Activated CD4-positive, alpha-beta T cell treated with anti-CD3 and anti-CD28 coated beads, Interleukin-2, amount 50 U/mL, for 16 hours (primary cell): ENCODE data around the gene MAGI3.
"Not testable (repeated sequence)": the region's sequence is repeated elsewhere in the genome, so short reads cannot be mapped to it uniquely, and the experiment has no call there.

Source experiments
- DNase-seq: peaks from one replicate; pipeline ENCODE4 v3.0.0-alpha.2; 2020

Gene MAGI3

DNA sequence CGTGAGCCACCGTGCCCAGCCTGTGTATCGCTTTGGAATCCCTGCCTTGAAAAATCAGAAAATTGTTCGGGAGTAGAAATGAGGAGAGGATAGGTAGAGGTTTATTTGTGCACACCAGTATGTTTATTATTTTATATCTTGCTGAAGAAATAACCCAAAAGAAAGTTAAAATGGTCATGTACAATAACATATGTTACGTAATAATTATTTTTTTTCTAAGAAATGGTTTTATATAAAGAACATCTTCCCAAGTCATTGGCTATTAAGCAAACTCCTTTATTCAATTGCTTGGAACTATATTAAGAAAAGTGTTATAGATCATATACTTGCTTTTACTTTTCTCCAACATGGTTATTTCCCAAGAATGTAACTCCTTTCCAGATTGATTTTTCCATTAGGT, 197.2 kb downstream of the MAGI3 start:
- DNase-seq, result no peak

DNA sequence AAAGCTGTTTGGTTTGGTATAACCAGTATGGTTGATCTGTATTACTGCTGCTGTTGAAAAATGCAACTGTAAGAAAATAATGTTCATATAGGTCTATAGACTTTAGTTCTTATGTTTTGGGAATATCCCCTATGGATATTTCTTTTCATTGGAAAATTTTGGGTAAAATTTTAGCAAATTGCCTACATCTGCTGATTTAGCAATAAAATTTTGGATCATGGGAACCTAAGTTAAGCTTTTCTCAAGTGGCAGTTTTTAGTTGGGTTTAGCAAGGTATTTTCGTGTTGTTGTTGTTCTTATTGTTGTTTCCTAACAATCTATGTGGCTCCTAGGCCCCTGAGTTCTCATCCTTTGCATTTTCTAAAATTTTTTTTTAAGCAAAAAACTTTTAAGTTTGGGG, 201.9 kb downstream of the MAGI3 start:
- DNase-seq, result no peak

DNA sequence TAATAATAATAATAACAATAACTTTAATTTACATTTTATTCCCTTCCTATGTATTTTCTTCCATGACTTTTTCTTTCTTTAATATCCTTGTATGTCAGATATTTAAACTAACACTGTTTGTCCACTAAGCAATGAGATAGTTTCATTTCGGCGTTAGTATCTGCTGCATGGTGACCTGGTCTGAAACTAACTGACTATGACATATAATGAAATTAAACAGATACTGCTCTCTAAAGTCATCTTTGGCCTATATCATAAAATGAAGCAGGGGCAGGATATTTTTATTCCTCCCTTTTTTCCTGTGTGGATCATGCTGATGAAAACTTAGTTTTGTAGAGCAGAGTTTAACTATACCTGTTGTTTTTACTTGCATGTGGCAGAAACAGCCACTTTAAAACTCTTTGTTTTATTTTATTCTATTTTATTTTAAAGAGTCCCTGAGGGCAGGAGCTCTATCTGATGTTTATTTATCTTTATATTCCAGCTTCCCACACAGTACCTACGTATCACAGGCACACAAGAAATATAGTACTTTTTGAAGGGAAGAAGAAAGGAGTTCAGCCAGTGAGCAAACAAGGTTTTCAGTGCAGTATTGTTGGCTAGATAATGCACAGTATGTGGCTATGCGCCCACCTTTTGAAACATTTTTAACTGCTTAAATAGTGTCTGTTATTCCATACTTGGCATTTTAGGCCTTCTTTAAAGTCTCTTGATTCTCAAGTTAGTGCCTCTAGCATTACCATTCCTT, 203.4 kb downstream of the MAGI3 start:
- no peak for DNase-seq

DNA sequence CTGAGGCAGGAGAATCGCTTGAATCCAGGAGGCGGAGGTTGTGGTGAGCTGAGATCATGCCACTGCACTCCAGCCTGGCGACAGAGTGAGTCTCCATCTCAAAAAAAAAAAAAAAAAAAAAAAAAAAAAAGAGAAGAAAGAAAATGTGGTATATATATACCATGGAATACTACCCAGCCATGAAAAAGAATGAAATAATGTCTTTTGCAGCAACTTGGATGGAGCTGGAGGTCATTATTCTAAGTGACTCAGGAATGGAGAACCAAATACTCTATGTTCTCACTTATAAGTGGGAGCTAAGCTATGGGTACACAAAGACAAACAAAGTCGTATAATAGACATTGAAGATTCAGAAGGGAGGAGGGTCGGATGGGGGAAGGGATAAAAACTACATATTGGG, 214.2 kb downstream of the MAGI3 start:
- not testable (repeated sequence) for DNase-seq

DNA sequence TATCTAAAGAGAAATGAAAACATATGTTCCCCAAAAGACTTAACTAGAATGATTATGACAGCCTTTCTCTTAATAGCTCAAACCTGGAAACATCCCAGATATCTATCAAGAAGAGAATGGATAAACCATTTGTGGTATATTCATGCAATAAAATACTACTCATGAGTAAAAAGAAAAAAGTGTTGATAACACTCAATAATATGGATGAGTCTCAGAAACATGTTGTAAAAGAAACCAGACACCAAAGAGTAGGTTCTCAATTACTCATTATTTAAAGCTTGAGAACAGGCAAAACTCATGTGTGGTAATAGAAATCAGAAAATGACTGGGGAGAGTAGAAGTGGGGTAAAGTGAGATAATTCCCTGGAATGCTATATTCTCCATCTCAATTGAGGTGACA, 214.8 kb downstream of the MAGI3 start:
- no peak for DNase-seq

DNA sequence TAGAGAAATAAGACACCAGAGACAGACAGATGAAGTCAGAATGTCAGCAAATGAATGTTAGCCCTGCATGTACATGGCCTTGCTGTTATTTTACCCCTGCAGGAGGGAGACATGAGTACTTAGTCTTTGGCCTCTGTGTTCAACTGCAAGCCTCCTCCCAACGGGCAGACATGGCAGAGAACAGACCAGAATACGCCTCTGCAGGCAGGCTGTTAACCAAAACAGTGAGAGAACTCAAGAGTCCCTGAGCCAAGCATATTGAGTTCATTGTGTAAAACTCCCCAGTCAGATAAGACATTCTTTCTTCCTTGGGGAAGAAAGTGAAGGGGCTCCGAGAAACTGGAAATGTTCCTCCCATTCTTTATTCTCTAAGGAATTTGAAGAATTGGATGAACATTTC, 218.1 kb downstream of the MAGI3 start:
- DNase-seq, result no peak

DNA sequence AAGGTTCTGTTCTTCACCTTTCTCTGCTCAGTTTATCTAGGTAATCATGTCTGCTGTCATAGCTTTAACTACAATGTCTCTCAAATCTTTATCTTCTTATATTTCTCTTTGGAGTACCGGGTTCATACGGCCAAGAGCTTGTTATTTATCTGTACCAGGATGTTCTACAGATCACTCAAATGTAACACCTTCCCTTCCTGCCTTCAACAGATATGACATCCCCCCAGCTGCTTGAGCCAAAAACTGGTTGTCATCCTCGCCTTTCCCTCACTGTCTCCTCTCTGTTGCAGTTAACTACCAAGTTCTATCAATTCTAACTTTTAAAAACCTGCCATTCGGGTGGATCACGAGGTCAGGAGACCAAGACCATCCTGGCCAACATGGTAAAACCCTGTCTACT, 220.1 kb downstream of the MAGI3 start:
- no peak for DNase-seq

DNA sequence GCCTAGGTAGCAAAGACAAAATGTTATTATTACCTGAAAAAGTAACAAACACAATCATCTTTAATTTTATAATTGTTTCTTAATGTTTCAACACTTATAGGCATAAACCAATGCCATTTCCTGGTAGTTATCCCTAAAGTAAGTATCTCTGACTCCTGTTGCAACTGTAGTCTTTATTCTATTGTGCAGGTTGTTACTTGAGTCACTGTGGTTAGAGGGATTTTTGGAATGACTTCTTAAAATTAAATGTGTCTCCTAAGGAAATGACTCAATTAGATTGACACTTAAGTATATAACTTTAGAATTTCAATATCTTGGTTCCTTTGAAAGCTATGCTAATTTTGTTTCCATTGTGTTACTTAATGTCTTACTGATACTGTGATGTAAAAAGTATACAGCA, 225.1 kb downstream of the MAGI3 start:
- peak; percentile 6 for DNase-seq

DNA sequence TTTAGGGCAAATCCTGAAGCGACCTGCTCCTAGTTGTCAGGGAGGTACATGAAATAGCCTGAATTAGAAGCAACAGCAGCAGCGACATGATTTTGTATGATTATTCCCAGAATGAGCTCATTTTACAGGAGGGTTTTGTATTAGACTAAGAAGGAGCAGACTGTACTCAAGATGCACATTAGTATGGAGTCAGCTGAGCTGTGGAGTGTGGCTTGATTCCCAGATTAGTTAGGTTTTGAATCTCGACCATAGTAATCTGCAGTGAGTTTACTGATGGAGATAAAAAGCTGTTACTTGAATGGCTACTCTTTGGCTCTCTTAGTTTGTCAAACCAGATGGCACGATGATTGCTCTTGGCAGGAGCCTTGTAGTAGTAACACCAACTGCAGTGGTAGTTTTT, 225.8 kb downstream of the MAGI3 start:
- no peak for DNase-seq

DNA sequence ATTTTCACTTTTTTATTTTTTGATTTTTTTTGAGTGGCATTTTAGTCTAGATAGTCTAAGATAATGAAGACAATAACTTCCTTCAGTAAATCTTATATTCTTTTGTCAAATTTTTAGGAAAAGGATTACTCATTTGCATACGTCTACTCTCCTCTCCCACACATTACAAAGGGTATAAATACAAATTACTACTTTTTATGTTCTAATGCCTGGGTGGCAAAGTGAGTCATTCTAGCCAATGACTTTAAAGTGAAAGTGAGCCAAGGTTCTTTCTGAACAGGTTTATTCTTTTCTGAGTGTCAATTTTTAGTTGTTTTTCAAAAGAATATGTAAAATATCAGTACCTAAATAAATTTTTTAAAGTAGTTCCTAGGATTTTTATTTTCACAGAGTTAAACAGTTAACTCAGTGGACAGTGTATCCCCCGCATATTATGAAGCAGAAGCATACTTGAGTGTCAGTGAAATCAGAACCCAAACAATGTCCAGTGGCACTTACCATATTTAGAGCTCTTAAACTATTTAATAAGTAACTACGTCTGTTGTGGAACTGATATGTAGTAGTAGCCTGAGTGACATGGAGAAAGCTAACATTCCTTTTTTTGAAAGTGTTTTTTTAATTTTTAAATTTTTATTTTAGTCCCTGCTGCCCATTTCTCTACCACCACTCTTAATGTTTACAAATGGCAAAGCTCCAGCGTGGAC, 227.3 kb downstream of the MAGI3 start:
- DNase-seq, result peak; percentile 6

DNA sequence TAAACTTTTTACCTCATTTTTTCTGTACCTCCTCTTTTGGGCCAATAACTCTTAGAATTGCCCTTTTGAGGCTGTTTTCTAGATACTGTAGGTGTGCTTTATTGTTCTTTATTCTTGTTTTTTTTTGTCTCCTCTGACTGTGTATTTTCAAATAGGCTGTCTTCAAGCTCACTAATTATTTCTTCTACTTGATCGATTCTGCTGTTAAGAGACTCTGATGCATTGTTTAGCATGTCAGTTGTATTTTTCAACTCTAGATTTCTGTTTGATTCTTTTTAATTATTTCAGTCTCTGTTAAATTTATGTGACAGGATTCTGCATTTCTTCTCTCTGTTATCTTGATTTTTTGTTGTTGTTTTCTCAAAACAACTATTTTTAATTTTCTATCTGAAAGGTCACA, 238.7 kb downstream of the MAGI3 start:
- no peak for DNase-seq

DNA sequence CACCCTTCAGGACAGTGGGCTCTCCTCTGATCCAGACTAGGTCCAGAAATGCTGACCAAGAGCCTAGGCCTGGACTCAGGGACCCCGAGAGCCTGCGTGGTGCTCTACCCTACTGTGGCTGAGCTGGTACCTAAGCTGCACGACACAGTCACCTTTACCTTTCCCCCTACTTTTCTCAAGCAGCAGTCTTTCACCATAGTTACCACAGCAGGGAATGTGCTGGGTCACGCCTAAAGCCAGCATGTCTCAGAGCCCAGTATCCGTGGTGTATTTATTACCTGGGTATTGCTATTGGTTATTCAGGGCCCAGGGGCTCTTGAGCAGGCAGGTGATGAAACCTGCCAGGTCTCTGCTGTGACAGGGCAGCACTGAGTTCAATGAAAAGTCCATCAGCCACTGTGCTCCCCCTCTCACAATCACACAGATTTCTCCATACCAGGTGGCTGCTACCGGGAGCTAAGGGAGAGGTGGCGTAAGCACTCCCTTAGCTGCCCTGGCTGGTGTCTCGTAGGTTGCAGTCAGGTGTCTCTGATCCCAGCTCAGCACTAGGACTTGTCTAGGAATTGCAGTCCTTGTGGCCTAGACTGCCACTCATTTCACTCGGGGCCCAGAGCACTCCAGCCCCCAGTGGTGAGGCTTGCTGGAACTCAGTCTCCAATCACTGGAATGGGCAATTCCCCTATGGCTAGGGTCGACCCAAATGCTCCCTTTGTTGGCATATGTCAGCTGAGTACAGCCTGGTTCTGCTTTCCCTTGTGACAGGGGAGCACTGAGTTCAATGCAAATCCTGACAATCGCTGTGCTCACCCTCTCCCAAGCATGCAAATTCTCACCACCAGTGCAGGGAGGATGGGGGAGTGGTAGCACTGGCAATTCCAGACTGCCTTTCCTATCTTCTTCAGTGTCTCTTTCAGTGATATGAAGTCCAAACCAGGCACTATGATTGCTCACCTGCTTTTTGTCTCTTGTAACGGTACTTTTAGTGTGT, 240.3 kb downstream of the MAGI3 start:
- DNase-seq, result no peak

DNA sequence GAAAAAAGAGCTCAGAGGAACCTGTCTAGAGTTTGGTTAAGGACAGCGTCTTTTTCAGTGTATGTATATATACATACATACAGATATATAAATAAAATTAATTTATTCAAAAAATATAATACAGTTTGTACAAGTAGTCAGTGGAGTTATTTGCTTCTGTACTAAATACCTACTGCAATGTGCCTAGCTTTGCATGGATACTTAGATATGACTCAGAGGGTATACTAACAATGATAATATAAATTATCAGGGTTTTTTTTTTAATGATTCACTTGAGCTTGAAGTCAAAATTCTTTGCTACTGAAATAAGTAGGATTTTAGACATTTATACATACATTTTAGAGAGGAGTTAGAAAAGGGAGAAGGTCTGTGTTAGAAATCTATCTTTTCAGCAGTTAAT, 251.1 kb downstream of the MAGI3 start:
- no peak for DNase-seq

DNA sequence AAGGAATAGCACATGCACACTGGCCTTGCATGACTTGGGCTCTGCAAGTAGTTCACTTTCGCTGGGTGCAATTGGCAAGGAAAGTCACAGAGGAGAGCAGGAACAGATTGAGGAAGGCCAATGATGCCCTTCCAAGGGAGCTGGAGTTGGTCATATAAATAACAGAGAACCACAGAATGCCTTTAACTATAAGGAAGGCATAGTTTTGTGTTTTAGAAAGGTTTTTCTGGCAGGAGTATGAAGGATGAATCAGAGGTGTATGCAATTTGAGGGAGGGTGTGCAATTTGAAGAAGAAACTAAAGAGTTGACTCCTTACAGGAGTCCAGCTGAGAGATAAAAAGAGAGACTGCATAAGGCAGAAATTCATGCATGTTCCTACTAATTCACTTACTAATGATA, 256.8 kb downstream of the MAGI3 start:
- no peak for DNase-seq

DNA sequence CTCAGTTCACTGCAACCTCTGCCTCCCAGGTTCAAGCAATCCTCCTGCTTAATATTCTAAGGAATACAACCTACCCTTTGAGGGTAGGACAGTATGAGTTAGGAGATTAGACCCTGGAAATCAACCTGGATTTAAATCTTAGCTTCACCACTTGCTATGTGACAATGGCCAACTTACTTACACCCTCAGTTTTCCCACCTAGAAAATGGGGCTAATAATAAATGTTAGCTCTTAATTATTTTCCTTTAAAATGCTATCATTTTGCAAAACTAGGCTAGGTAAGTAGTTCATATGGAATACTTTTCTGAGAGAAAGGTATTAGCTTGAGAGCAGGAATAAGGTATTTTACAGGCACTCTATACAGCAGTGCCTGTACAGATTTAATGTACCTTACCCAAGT, 258.2 kb downstream of the MAGI3 start:
- no peak for DNase-seq

DNA sequence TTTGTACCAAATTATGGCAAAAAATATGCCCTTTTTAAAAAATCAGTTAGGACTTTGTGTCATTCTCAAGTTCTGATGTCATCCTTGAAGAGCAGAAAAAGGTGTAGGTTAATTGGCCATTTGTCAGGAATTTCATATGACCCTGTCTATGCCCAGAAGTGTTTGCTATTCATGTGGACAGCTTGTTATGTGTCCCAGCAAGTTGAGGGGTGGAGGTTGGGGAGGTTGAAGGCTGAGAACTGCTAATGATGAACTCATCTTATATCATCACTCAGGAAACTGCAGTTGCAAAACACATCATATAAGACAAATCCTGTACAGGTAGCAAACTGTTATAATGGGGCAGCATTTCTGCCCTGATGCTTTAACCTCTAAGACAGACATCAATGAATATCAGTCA, 262.5 kb downstream of the MAGI3 start:
- no peak for DNase-seq

DNA sequence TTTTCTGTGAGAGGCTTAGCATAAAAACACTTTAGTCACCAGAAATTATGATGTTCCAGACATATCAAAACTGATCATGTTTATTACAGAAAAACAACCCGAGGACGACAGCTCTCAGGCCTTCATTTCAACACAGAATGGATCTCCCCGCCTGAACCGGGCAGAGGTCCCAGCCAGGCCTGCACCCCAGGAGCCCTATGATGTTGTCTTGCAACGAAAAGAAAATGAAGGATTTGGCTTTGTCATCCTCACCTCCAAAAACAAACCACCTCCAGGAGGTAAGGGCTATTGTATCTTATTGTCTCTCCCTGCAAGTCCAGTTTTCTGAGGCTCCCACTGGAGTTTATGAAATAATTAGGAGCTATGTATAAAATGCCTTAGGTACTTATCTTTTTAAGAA, 263.4 kb downstream of the MAGI3 start:
- no peak for DNase-seq

DNA sequence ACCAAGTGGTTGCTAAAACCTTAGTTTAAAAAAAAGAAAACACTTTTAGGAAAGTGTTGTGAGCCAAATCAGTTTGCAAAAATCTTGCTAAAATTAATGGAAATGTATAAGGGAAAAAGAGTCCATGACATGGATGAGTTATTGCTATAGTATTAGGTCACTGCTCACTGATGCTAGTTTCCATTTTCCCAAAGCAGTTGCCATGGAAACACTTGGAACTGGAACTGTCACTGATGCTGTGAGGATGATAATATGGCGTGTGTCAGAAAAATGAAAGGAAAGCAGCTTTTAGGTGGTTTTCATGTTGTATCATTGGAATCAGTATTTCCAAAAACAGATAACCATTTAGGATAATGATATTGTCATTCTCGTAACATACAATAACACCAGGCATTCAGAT, 264.6 kb downstream of the MAGI3 start:
- DNase-seq, result no peak

DNA sequence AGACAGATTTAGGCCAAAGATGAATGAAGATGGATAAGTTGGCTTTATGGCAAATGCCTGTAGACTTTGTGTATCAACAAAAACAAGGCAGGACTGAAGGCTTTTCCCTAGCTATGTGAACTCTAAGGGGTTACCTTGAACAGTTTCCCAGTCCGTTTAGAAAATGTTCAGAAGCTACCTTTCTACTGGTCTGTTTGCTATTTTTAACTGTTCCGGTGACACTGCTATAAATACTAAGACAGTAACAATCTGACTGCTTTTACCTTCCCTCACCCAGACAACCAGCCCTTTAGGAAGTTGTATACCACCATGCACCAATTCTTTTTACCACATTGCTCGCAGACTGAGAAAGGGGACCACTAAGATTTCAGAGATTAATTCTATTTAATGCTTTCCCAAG, 266.8 kb downstream of the MAGI3 start:
- DNase-seq, result no peak

DNA sequence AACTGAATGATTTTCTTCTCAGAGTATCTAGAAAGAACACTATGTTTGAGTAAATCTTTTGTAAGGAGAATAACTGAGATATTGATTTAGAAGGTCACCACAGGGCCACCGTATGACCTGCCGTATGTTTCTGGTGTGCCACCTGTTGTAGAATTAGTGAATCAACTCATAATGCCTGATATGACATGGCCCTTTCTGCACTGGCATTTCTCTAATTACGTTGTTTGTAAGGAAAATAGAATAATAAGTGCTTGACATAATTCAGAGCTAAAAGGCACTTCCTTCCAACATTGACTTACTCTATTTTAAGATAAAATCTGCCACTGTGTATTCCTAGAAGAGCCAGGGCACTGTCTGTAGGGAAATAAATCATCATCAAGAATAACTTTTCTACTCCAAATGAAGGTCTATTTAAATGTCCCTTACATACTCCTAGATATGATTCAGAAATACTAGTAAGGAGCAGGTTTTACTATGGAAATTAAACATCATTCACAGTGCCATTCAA, 267.3 kb downstream of the MAGI3 start:
- DNase-seq, result no peak

DNA sequence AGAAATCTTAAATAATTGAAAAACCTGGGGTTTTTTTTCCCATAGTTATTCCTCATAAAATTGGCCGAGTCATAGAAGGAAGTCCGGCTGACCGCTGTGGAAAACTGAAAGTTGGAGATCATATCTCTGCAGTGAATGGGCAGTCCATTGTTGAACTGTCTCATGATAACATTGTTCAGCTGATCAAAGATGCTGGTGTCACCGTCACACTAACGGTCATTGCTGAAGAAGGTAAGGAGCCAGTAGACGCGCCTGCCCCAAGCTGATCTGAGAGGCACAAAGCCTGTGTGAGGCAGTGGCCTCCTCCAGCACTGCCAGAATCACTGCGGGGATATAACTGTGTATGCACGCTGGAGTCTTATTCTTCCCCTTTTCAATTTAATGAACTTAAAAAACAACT, 268.7 kb downstream of the MAGI3 start:
- no peak for DNase-seq

DNA sequence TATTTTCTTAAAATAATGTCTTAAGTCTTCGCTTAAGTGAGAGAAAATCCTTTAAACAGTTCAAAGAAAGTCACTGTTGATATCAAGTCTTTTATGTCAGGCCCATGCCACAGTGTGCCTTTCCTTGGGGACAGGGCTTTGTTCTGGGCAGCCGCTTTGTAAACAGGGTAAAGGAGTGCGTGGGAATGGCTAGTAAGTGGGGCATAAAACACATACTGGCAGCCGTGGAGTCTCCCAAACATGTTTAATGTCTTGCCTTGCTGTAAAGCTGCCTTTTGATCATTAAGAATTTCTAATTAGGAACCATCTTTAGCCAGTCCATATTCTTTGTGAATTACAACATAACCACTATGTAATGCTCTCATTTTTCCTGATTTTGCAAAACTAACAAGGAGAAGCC, 269.2 kb downstream of the MAGI3 start:
- no peak for DNase-seq

DNA sequence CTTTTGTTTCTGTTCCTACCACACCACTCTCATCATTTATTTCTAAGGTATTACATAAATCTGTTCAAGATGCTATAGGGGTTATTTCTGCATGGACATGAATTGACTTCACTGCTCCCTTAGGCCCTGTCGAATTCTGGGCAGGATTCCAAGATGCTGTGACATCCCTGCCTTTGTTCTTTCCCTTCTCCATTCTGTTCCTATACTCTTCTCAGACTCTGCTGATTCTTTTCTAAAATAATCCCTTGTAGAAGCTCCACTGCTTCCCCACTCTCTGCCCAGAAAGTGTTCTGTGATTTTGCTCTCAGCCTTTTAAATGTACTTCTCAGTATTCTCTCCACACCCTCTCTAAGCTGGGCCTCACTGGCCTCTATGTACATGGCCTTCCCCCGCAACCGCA, 269.8 kb downstream of the MAGI3 start:
- DNase-seq, result no peak
